GM08714 (cell line): ENCODE measurements around the gene HSPA14.
"Not testable (repeated sequence)": the region's sequence is repeated elsewhere in the genome, so short reads cannot be mapped to it uniquely, and the experiment has no call there.

ENCODE experiments used
- H3K4me3 ChIP-seq: fragments of 200-500 bp; sonication (Bioruptor generic); 2 replicates; pipeline ENCODE4 v1.5.1; 2014; ENCODE audit warnings: mild to moderate bottlenecking, low read length, inconsistent platforms
- ZNF274 ChIP-seq: IDR thresholded peaks from 2 replicates; pipeline ENCODE4 v1.6.1; 2012; ENCODE audit warnings: mild to moderate bottlenecking, low read depth, low read length

HSPA14 gene

DNA sequence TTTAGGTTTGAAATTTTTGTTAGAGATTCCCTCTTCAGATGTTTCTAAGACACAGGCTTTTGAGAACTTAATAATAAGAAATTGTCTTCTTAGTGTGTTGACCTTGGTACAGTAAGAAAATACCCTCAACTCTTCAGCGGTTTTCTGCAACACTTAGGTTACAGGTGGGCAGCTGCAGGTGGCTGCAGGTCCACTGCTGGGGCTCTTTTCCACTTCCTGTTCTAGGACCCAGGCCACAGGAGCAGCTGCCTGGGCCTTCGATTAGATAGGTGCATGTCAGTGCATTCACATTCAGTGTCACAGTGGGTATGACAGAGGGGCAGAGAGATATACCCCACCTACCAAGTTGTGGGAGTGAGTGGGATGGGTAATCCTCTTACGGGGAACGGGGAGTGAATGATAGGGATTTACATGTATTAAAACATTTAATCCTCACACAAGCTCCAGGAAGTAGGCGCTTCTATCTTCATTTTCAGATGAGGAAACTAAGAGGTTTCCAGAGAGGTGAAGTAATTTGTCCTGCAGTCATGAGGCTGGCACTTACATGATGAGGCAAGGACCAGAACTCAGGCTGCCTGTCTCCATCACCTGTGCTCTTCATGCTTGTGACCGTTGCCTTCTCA lies 20.3 kb downstream of the HSPA14 start:
- no peak overlapping the region for H3K4me3 ChIP-seq
- no peak for TF ChIP-seq ZNF274

DNA sequence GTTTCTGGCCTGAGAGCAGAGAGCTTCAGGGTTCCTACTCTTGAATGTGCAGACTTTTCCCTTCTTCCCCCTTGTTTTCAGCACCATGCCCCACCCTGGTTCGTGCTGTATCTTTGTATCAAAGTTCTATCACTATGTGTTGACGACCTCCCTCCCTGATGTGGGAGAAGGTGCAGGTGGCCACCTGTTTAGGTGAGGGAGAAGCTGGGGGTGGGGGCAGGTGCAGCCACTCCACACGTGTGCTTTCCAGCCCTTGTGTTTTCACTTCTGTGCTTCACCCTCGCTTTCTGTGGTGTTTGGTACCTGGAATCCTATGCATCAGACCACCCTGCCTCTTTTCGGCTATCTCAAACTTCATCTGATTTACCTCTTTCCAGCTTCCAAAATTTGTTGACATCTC lies 20.9 kb downstream of the HSPA14 start:
- no peak for TF ChIP-seq ZNF274

DNA sequence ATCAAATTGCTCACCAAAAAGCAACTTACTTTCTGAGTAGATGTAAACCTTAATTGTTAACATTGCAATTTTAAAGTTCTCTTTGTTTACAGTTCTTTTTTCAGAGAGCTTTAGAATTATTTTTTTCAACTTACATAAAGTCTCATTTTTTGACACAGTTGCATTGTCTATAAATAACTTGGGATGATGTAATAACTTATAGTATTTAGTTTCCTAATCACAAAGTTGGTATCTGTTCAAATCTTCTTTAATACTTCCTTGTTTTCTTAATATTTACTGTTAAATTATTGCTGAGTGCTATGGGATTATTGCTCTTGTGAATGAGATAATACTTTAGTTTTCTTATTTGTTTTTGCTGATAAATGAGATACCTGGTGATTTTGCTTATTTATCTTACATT lies 21.7 kb downstream of the HSPA14 start:
- no peak overlapping the region for H3K4me3 ChIP-seq
- TF ChIP-seq ZNF274: no peak

More for the DNA sequence above, 20.9 kb downstream of the HSPA14 start:
- no peak overlapping the region for H3K4me3 ChIP-seq

DNA sequence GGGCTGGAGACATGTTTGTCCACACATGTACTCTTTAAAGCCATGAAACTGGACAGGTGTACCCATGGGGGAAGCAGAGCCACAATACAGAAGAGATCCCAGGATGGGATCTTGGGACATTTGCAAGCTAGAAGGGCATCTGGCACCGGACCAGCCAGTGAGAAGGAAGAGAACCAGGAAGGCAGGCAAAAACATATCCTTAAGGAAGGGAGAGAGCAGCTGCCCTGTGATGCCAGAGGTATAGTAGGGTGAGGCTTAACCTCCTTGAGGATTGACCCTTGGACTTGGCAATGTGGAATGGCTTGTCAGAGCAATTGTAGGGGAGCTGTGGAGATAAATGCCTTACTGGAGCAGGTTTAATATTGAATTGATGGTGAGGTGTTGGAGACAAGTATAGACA lies 22.7 kb downstream of the HSPA14 start:
- no peak overlapping the region for H3K4me3 ChIP-seq
- TF ChIP-seq ZNF274: no peak

DNA sequence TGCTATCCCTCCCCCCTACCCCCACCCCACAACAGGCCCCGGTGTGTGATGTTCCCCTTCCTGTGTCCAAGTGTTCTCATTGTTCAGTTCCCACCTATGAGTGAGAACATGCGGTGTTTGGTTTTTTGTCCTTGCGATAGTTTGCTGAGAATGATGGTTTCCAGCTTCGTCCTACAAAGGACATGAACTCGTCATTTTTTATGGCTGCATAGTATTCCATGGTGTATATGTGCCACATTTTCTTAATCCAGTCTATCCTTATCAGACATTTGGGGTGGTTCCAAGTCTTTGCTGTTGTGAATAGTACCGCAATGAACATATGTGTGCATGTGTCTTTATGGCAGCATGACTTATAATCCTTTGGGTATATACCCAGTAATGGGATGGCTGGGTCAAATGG lies 26.4 kb downstream of the HSPA14 start:
- not testable (repeated sequence) for H3K4me3 ChIP-seq

DNA sequence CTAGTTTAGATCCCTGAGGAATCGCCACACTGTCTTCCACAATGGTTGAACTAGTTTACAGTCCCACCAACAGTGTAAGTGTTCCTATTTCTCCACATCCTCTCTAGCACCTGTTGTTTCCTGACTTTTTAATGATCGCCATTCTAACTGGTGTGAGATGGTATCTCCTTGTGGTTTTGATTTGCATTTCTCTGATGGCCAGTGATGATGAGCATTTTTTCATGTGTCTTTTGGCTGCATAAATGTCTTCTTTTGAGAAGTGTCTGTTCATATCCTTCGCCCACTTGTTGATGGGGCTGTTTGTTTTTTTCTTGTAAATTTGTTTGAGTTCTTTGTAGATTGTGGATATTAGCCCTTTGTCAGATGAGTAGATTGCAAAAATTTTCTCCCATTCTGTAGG lies 26.8 kb downstream of the HSPA14 start:
- H3K4me3 ChIP-seq: not testable (repeated sequence)

DNA sequence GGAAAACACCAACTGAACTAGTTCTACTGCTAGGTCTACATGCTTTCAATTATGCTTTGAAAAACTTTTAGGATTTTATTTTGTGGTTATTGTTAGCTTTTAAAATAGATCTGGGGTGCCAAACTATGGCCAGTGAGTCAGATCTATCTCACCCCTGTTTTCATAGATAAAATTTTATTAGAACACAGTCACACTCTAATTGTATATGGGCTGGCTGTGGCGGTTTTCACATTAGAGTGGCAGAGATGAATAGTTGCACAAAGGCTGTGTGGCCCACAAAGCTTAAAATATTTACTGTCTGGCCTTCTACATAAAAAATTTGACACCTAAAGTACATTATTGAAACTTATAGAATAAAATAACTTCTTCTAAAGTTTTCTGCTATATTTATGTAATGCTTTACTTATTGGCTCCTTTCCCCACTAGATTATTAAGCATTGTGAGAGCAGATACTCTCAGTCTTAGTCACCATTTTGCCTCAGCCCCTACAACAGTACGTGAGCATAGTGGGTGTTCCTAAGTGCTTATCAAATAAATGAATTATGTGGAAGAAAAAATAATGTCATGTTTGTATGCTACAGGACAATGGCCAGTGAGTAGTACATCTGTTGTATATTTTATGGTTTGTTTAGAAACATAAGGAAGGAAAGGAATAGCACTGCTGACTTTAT lies 35.1 kb downstream of the HSPA14 start:
- no peak for TF ChIP-seq ZNF274
- H3K4me3 ChIP-seq: no peak overlapping the region

DNA sequence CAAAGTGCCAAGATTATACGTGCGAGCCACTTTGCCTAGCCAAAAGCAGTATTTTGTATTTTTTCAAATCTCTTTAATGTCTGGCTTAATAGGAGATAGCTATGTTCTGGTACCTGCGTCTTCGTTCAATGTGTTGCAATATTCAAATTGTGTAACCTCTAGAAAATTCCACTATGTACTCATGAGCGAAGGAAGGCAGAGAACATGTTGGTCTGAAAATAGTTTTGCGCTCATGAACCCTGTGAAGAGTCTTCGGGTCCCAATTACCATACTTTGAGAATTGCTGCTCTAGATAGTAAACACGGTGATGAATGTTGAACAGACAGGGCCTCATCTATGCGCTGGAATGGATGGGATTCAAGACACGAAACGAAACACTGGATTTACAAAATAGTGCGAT lies 37.8 kb downstream of the HSPA14 start:
- TF ChIP-seq ZNF274: no peak
- no peak overlapping the region for H3K4me3 ChIP-seq

DNA sequence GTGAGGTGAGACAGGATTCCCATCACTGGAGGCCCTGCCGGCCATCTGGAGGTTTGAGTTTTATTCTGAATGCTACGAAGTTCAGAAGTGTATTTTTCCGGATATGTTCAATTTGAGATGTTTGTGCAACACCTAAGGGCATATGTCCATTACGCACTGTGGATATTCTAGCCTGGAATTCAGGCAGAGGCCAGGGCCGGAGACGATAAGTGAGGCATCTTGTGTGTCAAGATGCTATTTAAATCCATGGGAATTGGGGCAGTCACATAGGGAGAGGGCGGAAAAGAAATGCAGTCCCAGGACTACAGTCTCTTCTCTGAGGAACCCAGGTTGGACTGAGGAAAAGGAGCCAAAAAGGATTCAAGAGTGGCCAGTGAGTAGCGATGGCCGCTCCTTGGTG lies 38.7 kb downstream of the HSPA14 start:
- TF ChIP-seq ZNF274: no peak
- no peak overlapping the region for H3K4me3 ChIP-seq

DNA sequence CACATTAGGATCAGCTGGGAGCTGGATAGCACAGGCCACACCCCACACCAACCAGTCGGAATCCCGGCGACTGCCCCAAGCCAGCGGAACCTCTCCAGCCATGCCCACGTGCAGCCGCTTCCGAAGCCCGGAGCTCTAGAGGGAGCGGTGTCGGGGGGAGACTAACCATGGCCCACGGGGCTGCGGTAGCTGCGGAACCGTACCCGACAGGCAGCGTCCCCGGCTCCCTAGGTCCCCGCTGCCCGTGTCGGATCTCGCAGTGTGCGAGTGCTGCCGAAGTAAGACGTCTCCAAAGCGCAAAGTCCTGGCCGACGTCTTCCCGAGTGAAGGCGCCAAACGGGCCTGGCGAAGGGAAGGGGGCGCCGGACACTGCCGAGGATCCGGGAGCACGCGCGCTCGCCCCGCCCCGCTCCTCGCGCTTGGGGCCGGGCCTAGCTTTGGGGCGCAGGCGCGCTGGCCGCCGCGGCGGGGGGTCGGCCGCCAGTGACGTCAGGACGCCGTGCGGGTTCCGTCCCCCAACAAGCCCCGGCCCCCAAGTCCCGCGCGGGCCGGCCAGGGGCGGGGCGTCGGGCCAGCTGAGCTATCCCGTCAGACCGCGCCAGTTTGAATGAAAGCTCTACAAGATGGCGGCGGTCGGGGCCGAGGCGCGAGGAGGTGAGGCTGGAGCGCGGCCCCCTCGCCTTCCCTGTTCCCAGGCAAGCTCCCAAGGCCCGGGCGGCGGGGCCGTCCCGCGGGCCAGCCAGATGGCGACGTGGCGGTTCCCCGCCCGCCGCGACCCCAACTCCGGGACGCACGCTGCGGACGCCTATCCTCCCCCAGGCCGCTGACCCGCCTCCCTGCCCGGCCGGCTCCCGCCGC lies 40.4 kb downstream of the HSPA14 start, which contains the start of gene SUV39H2:
SUV39H2 (plus strand) TSS at position 601 of the 858 bp plus-strand sequence; CDS start at position 624, 23 bp downstream.
- no peak for TF ChIP-seq ZNF274
- peak within 1 kb of the TSS; percentile 80 for H3K4me3 ChIP-seq

DNA sequence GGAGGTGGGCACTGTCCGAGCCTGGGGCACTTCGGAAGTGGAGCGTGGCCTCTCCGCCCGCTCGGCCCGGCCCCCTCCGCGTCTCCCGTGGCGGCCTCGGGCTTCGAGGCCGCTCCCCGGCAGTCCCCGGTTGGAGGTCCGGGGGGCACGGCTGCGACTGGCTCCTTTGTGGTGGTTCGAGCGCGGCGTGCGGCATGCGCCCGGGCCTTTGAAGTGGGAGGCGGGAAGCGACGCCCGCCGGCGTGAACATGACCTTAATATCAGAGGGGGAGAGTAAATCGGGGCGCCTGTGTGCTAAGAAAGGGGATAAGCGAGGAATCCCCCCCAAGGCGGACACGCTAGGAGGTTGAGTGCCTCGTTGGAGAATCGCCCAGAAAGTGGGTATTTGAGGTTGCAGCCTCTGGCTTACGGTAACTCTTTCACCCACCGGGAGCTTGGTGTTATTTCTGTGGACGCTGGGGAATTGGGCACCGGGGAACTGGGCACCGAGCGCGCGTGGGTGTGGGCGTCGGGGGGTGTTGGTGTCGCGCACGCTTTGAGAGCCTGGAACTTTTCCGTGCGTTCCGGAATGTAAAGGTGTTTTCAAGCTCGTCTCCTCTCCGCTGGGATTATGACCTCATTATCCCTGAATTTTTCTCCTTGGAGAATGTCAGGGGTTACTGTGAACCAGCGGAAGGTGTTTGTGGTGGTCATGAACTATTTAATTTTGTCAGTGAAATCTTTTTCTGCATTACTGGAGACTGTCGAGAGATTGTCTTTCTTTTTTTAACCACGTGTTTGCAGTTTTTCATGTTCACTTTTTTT lies 41.2 kb downstream of the HSPA14 start:
- no peak for TF ChIP-seq ZNF274

DNA sequence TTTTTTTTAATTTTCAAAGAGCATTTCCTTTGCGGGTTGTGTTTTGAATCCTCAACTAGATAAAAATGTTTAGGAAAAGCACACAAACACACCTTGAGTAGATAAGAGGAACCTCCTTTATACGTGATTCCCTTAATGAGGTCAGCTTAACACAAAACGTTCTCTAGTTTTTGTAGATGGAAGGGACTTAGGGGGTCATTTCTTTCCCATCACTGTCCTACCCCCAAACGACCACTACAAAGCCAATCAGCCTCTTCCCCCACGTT lies 41.8 kb downstream of the HSPA14 start:
- TF ChIP-seq ZNF274: no peak
- peak overlapping the region; percentile 78 for H3K4me3 ChIP-seq

More for the DNA sequence above, 41.2 kb downstream of the HSPA14 start:
- peak overlapping the region; percentile 78 for H3K4me3 ChIP-seq

DNA sequence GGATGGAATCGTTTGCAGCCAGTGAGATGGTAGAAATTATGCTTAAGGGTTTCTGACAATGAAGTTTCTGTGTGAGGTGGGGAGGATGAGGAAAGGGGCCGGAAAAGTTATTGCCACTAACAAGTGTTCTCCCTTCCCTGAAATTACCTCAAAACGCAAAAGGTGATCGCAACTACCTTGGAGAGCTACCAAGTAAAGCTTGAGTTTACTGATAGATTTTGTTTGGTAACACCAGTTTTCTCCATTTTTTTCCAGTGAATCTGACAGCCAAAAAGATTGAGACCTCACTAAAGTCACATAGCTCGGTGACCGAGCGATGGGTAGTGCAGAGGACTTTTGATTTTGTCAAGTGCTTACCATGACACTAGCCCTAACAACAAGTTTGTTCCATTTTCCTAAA lies 42.1 kb downstream of the HSPA14 start:
- TF ChIP-seq ZNF274: no peak
- H3K4me3 ChIP-seq: peak overlapping the region; percentile 78

DNA sequence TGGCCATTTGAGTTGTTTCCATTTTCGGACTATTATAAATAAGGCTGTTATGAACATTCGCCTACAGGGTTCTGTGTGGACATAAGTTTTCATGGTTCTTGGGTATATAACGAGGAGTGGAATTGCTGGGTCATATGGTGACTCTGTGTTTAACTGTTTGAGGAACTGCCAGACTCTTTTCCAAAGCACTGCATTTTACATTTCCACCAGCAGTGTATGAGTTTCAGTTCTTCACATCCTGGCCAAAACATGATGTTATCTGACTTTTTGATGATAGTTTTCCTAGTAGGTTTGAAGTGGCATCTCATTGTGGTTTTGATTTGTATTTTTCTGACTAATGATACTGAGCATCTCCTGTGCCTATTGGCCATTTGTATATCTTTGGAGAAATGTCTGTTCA lies 46.0 kb downstream of the HSPA14 start:
- H3K4me3 ChIP-seq: no peak overlapping the region
- TF ChIP-seq ZNF274: no peak
